NCI-H2227 (cell line): ENCODE data around the gene ZMYM1.
"Not testable (repeated sequence)": the region's sequence is repeated elsewhere in the genome, so short reads cannot be mapped to it uniquely, and the experiment has no call there.

Experiments used
- DNase-seq: peaks from one replicate; lab custom pipeline; 2025; ENCODE audit not compliant: unreplicated experiment; lab: John Stamatoyannopoulos, UW

The ZMYM1 gene

GRCh38 chr1:35073265-35073811 lies 5.8 kb upstream of the ZMYM1 start:
- no peak for DNase-seq

GRCh38 chr1:35076426-35076825 lies 2.8 kb upstream of the ZMYM1 start:
- DNase-seq: not testable (repeated sequence)

GRCh38 chr1:35080171-35080854 lies 1.1 kb downstream of the ZMYM1 start:
- DNase-seq: no peak

- no peak for DNase-seq
These were observed 6.2 kb downstream of the ZMYM1 start for GRCh38 chr1:35085421-35085820.

GRCh38 chr1:35097224-35097623 lies 18.0 kb downstream of the ZMYM1 start:
- DNase-seq: no peak

- no peak for DNase-seq
These were observed 31.9 kb downstream of the ZMYM1 start for GRCh38 chr1:35111106-35111505.

- DNase-seq: no peak
These were observed 33.5 kb downstream of the ZMYM1 start for GRCh38 chr1:35112668-35113067.

GRCh38 chr1:35115459-35116383 lies 36.5 kb downstream of the ZMYM1 start:
- no peak for DNase-seq

GRCh38 chr1:35120458-35121133 lies 41.4 kb downstream of the ZMYM1 start:
- DNase-seq: no peak

- DNase-seq: no peak
These were observed 43.1 kb downstream of the ZMYM1 start for GRCh38 chr1:35122311-35122710.

- no peak for DNase-seq
These were observed 47.4 kb downstream of the ZMYM1 start for GRCh38 chr1:35126546-35126945.

- DNase-seq: no peak
These were observed 49.9 kb downstream of the ZMYM1 start for GRCh38 chr1:35129080-35129479.

GRCh38 chr1:35136780-35137179 lies 57.6 kb downstream of the ZMYM1 start:
- DNase-seq: no peak

- not testable (repeated sequence) for DNase-seq
These were observed 58.4 kb downstream of the ZMYM1 start for GRCh38 chr1:35137590-35137989.

GRCh38 chr1:35142294-35142693 lies 63.1 kb downstream of the ZMYM1 start:
- DNase-seq: not testable (repeated sequence)

- DNase-seq: not testable (repeated sequence)
These were observed 63.5 kb downstream of the ZMYM1 start for GRCh38 chr1:35142728-35143127.

- DNase-seq: no peak
These were observed 64.7 kb downstream of the ZMYM1 start for GRCh38 chr1:35143737-35144508.

- not testable (repeated sequence) for DNase-seq
These were observed 66.8 kb downstream of the ZMYM1 start for GRCh38 chr1:35145892-35146549.

GRCh38 chr1:35151220-35151619 lies 72.0 kb downstream of the ZMYM1 start:
- no peak for DNase-seq

GRCh38 chr1:35164893-35165292 lies 85.7 kb downstream of the ZMYM1 start:
- peak; percentile 20 for DNase-seq
